IPS-20b (cell line): ENCODE measurements around the gene OR6C6.
"Not testable (repeated sequence)": the region's sequence is repeated elsewhere in the genome, so short reads cannot be mapped to it uniquely, and the experiment has no call there.

Source experiments
- H3K27ac ChIP-seq: one replicate; pipeline ENCODE4 v1.5.1; 2013; ENCODE audit warnings: low read length
- H3K27me3 ChIP-seq: 2 replicates; pipeline ENCODE4 v1.6.1; 2013; ENCODE audit warnings: mild to moderate bottlenecking, low read length, inconsistent platforms; ENCODE audit not compliant: insufficient read depth
- H3K36me3 ChIP-seq: 2 replicates; pipeline ENCODE4 v1.6.1; 2013; ENCODE audit warnings: low read depth, mild to moderate bottlenecking, inconsistent platforms, low read length, moderate library complexity; ENCODE audit not compliant: insufficient read depth
- H3K4me1 ChIP-seq: 2 replicates; pipeline ENCODE4 v1.6.1; 2013; ENCODE audit warnings: mild to moderate bottlenecking, control low read depth, inconsistent platforms, low read length, moderate library complexity; ENCODE audit not compliant: insufficient read depth
- H3K4me3 ChIP-seq: 2 replicates; pipeline ENCODE4 v1.5.1; 2013; ENCODE audit warnings: mild to moderate bottlenecking, low read length, inconsistent platforms
- H3K9ac ChIP-seq: 2 replicates; pipeline ENCODE4 v1.6.1; 2013; ENCODE audit warnings: low read depth, mild to moderate bottlenecking, inconsistent platforms, low read length, moderate library complexity
- H3K9me3 ChIP-seq: 2 replicates; pipeline ENCODE4 v1.6.1; 2013; ENCODE audit warnings: mild to moderate bottlenecking, low read depth, low read length, inconsistent platforms; ENCODE audit not compliant: insufficient read depth

Gene OR6C6

GRCh38 chr12:55296469-55296868, at the start of gene OR6C6:
TSS of gene OR6C6 (minus strand) at chr12:55296569. CDS start at chr12:55295232, 1,337 bp downstream.
- Histone ChIP-seq H3K27ac (no peak within 1 kb of the TSS), H3K27me3 (no peaks in the 10 kb centered on the region), H3K4me1 (no peaks in the 10 kb centered on the region), H3K9me3 (no peaks in the 10 kb centered on the region), H3K9ac (no peak within 1 kb of the TSS), H3K4me3 (no peak within 1 kb of the TSS), H3K36me3 (no peaks in the 10 kb centered on the region)

GRCh38 chr12:55336002-55336401, 39.6 kb upstream of the OR6C6 start:
- no peaks in the 10 kb centered on the region for H3K9me3 ChIP-seq
- H3K27ac ChIP-seq, result no peak overlapping the region
- H3K4me3 ChIP-seq, result no peak overlapping the region
- H3K4me1 ChIP-seq, result peaks cover 11% of the 10 kb centered on the region; the same call in 1 of the 2 replicates
- no peaks in the 10 kb centered on the region for H3K27me3 ChIP-seq
- no peaks in the 10 kb centered on the region for H3K36me3 ChIP-seq
- H3K9ac ChIP-seq, result no peak overlapping the region

GRCh38 chr12:55330446-55330845, 34.1 kb upstream of the OR6C6 start, which contains the start of gene OR6C3:
TSS of gene OR6C3 (plus strand) at chr12:55330746. CDS start at chr12:55331701, 955 bp downstream.
- Histone ChIP-seq H3K9ac (no peak within 1 kb of the TSS), H3K27me3 (no peaks in the 10 kb centered on the region), H3K36me3 (no peaks in the 10 kb centered on the region), H3K27ac (no peak within 1 kb of the TSS), H3K9me3 (no peaks in the 10 kb centered on the region), H3K4me1 (peaks cover 11% of the 10 kb centered on the region; the same call in 1 of the 2 replicates), H3K4me3 (no peak within 1 kb of the TSS)

- not testable (repeated sequence) for H3K27ac ChIP-seq, H3K4me3 ChIP-seq, H3K4me1 ChIP-seq, H3K27me3 ChIP-seq, H3K36me3 ChIP-seq, H3K9me3 ChIP-seq, H3K9ac ChIP-seq
Observed at GRCh38 chr12:55325801-55326200, 29.4 kb upstream of the OR6C6 start.

GRCh38 chr12:55320201-55320600, 23.8 kb upstream of the OR6C6 start:
- Histone ChIP-seq H3K27me3 (no peaks in the 10 kb centered on the region), H3K4me3 (no peak overlapping the region), H3K27ac (no peak overlapping the region), H3K4me1 (no peaks in the 10 kb centered on the region), H3K36me3 (no peaks in the 10 kb centered on the region), H3K9ac (no peak overlapping the region), H3K9me3 (no peaks in the 10 kb centered on the region)

GRCh38 chr12:55314043-55314442, 17.7 kb upstream of the OR6C6 start, which contains the start of gene OR6C1:
TSS of gene OR6C1 (plus strand) at chr12:55314343. CDS start at chr12:55320600, 6,257 bp downstream.
- no peaks in the 10 kb centered on the region for H3K4me1 ChIP-seq
- no peak within 1 kb of the TSS for H3K9ac ChIP-seq
- H3K4me3 ChIP-seq, result no peak within 1 kb of the TSS
- no peaks in the 10 kb centered on the region for H3K36me3 ChIP-seq
- no peaks in the 10 kb centered on the region for H3K9me3 ChIP-seq
- no peak within 1 kb of the TSS for H3K27ac ChIP-seq
- H3K27me3 ChIP-seq, result no peaks in the 10 kb centered on the region

GRCh38 chr12:55289999-55290398, 6.4 kb downstream of the OR6C6 start:
- H3K9me3 ChIP-seq, result no peaks in the 10 kb centered on the region; the same call in 1 of the 2 replicates
- H3K36me3 ChIP-seq, result no peaks in the 10 kb centered on the region
- no peak overlapping the region for H3K27ac ChIP-seq
- H3K9ac ChIP-seq, result no peak overlapping the region
- no peaks in the 10 kb centered on the region for H3K4me1 ChIP-seq
- no peaks in the 10 kb centered on the region for H3K27me3 ChIP-seq
- H3K4me3 ChIP-seq, result no peak overlapping the region

- H3K27me3 ChIP-seq, result no peaks in the 10 kb centered on the region
- no peak overlapping the region for H3K4me3 ChIP-seq
Observed at GRCh38 chr12:55280991-55281390, 15.4 kb downstream of the OR6C6 start.

GRCh38 chr12:55258303-55258702, 38.1 kb downstream of the OR6C6 start:
- Histone ChIP-seq H3K27me3 (no peaks in the 10 kb centered on the region), H3K9me3 (no peaks in the 10 kb centered on the region), H3K36me3 (no peaks in the 10 kb centered on the region), H3K4me3 (no peak overlapping the region), H3K9ac (no peak overlapping the region), H3K27ac (no peak overlapping the region), H3K4me1 (no peaks in the 10 kb centered on the region)

More at GRCh38 chr12:55280991-55281390, 15.4 kb downstream of the OR6C6 start:
- Histone ChIP-seq H3K27ac (no peak overlapping the region), H3K4me1 (no peaks in the 10 kb centered on the region), H3K36me3 (no peaks in the 10 kb centered on the region), H3K9ac (no peak overlapping the region), H3K9me3 (no peaks in the 10 kb centered on the region)

GRCh38 chr12:55256831-55257230, 39.5 kb downstream of the OR6C6 start:
- Histone ChIP-seq H3K9me3 (no peaks in the 10 kb centered on the region), H3K27ac (no peak overlapping the region), H3K4me1 (no peaks in the 10 kb centered on the region), H3K9ac (no peak overlapping the region), H3K4me3 (no peak overlapping the region), H3K27me3 (no peaks in the 10 kb centered on the region), H3K36me3 (no peaks in the 10 kb centered on the region)

GRCh38 chr12:55253281-55253680, 43.1 kb downstream of the OR6C6 start:
- Histone ChIP-seq H3K27me3 (no peaks in the 10 kb centered on the region), H3K27ac (no peak overlapping the region), H3K9me3 (no peaks in the 10 kb centered on the region), H3K4me3 (no peak overlapping the region), H3K9ac (no peak overlapping the region), H3K4me1 (no peaks in the 10 kb centered on the region), H3K36me3 (no peaks in the 10 kb centered on the region)

- H3K9ac ChIP-seq, result no peak overlapping the region
- no peaks in the 10 kb centered on the region for H3K4me1 ChIP-seq
- H3K4me3 ChIP-seq, result no peak overlapping the region
- H3K27me3 ChIP-seq, result no peaks in the 10 kb centered on the region
- no peak overlapping the region for H3K27ac ChIP-seq
- no peaks in the 10 kb centered on the region for H3K9me3 ChIP-seq
- H3K36me3 ChIP-seq, result no peaks in the 10 kb centered on the region
Observed at GRCh38 chr12:55250944-55251343, 45.4 kb downstream of the OR6C6 start.
